Fibroblast of skin of back (primary cell): ENCODE data around the gene GIPC1.
"Not testable (repeated sequence)": the region's sequence is repeated elsewhere in the genome, so short reads cannot be mapped to it uniquely, and the experiment has no call there.

Experiments used
- DNase-seq: peaks from one replicate; pipeline ENCODE4 v3.0.0-alpha.2; 2013

Gene GIPC1

GRCh38 chr19:14470031-14470876 lies 25.7 kb downstream of the GIPC1 start:
- no peak for DNase-seq

DNA sequence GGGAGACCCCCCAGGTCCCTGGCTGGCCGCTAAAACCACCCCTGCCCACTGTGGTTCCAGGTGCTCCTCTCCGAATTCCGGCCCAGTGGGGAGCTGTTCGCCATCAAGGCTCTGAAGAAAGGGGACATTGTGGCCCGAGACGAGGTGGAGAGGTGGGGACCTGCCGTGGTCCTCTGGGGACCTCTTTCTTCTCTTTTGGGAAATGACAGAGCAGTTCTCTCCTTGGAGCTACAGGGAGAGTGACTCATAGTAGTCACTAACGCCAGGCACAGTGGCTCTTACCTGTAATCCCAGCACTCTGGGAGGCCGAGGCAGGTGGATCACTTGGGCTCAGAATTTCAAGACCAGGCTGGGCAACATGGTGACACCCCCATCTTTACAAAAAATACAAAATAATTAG lies 28.1 kb downstream of the GIPC1 start:
- DNase-seq: no peak

- DNase-seq: no peak
Observed at GRCh38 chr19:14467391-14467790, 28.5 kb downstream of the GIPC1 start.

- no peak for DNase-seq
Observed at GRCh38 chr19:14463747-14464146, 32.2 kb downstream of the GIPC1 start.

DNA sequence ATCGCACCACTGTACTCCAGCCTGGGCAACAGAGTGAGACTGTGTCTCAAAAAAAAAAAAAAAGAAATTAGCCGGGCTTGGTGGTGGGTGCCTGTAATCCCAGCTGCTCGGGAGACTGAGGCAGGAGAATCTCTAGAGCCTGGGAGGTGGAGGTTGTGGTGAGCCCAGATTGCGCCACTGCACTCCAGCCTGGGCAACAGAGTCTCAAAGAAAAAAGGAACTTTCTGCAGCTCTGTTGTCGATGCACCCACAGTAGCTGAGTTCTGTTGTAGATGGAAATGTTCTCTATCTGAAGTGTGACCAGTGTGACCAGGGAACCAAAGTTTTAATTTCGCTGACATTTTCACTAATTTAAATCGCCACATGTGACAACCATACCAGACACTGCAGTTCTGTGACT lies 33.5 kb downstream of the GIPC1 start:
- DNase-seq: not testable (repeated sequence)

GRCh38 chr19:14460935-14461334 lies 35.0 kb downstream of the GIPC1 start:
- DNase-seq: no peak

DNA sequence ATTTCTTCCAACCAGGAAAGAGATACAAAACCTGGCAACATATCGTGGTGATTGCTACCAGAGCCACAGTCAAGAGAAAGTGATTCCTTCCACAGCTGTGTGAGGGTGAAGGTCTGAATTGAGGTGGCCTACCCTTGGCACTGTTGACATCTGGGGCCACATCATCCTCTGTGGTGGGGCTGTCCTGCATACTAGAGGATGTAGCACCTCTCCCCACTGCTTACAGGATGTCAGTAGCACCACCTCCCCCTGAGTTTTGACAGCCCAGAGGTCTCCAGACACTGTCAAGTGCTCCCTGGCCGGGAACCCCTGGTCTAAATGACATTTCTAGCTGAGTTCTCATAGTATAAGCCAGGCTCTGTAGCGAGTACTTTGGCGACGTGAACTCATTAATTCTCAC lies 36.2 kb downstream of the GIPC1 start:
- DNase-seq: no peak

GRCh38 chr19:14452303-14452702 lies 43.6 kb downstream of the GIPC1 start:
- not testable (repeated sequence) for DNase-seq

- no peak for DNase-seq
Observed at GRCh38 chr19:14450876-14451275, 45.1 kb downstream of the GIPC1 start.

GRCh38 chr19:14450168-14450874 lies 45.6 kb downstream of the GIPC1 start:
- peak; percentile 40 for DNase-seq

DNA sequence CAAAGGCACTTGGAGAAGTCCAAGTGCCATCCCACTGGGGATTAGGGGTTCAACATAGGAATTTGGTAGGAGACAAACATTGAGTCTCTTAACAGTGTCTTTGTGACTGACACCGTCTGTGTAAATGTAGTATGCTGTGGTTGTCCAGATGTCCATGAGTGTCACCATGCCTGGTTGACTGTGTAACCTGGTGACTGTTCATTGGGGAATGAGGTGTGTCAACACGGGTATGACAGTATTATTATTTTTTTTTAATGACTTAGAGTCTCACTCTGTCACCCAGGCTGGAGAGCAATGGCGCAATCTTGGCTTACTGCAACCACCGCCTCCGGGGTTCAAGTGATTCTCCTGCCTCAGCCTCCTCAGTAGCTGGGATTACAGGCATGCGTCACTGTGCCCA lies 46.6 kb downstream of the GIPC1 start:
- peak; percentile 56 for DNase-seq

- DNase-seq: no peak
Observed at GRCh38 chr19:14446336-14447036, 49.4 kb downstream of the GIPC1 start.

- no peak for DNase-seq
Observed at GRCh38 chr19:14443632-14444216, 52.2 kb downstream of the GIPC1 start.

DNA sequence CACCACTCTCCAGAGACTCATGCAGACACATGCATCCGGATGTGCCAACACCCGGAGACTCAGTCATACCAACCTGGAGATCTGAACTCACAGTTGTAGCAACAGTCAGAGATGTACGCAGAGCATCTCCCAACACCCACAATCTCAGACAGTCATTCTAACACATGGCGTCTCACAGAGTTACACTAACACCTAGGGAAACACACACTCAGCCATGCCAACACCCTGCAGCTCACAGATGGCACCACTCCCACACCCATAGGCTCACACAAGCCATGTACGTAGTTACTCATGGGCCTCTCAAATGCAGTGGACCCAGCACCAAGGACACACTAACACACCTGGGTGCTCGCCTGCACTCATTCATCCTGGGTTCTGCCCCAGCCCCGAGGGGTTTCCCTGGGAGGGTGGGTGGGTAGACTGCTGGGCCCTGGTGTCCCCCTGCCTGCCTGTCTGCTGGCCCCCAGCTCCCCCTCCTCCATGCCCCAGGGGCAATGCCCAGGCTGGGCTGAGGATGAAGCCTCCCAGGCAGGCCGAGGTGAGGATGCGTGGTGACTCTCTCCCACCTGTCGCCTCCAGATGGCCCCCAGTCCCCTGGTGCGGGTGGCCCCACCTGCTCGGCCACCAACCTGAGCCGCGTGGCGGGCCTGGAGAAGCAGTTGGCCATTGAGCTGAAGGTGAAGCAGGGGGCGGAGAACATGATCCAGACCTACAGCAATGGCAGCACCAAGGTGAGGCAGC lies 52.9 kb downstream of the GIPC1 start:
- no peak for DNase-seq

- DNase-seq: no peak
Observed at GRCh38 chr19:14441041-14441938, 54.6 kb downstream of the GIPC1 start.

GRCh38 chr19:14440049-14440448 lies 55.9 kb downstream of the GIPC1 start:
- no peak for DNase-seq

DNA sequence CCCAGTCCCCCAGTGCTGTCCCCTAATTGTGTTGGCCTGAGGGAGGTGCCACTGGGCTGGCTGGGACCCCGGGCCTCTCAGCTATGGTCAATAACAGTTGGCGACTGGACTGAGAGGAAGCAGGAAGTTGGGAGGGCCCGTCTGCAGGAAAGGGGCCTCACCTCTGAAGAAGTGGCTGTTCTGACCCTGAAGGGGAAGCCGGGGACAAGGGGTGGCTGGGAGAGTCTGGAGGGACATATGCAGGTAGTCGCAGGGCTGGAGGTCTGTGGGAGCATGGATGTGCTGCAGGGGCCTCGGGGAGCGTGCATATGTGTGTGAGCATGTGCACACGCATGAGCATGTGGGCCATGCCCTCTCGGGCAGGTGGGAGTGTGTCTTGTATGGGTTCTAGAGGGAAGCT lies 56.9 kb downstream of the GIPC1 start:
- no peak for DNase-seq

DNA sequence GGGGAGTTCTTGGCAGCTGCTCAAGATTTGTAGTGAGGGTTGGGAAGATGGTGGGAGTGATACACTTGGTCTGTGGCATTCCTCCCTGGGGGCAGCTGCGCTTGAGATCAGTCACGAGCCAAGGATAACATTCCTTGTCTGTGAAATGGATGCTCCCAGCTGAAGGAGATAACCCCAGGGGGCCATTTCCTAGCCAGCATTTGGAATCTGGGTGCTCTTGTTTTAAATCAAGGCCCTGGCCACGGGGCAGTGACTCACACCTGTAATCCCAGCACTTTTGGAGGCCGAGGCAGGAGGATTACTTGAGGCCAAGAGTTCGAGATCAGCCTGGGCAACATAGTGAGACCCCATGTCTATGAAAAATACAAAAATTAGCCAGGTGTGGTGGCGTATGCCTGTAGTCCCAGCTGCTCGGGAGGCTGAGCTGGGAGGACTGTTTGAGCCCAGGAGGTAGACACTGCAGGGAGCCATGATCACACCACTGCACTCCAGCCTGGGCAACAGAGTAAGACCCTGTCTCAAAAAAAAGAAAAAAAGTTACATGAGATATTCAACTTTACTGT lies 58.3 kb downstream of the GIPC1 start:
- DNase-seq: peak; percentile 71

- DNase-seq: no peak
Observed at GRCh38 chr19:14435320-14436050, 60.4 kb downstream of the GIPC1 start.
